Choroid plexus epithelial cell (primary cell): ENCODE results near the gene TTYH1.

Experiments used
- DNase-seq: peaks from one replicate; pipeline ENCODE4 v3.0.0-alpha.2; 2010; ENCODE audit warnings: low read depth
- H3K4me3 ChIP-seq: 2 replicates; pipeline ENCODE4 v1.5.1; 2011; ENCODE audit warnings: low read depth, mild to moderate bottlenecking, control low read depth, low read length, moderate library complexity
- CTCF ChIP-seq: conservative IDR thresholded peaks from 2 replicates; pipeline ENCODE4 v1.5.1; 2011; ENCODE audit warnings: low read depth, mild to moderate bottlenecking, control low read depth, inconsistent platforms, low read length, moderate library complexity

TTYH1 gene

GRCh38 chr19:54480051-54480450 is 64.8 kb downstream of the TTYH1 start:
- H3K4me3 ChIP-seq: no peak overlapping the region
- TF ChIP-seq CTCF: no peak
- DNase-seq: no peak

DNA sequence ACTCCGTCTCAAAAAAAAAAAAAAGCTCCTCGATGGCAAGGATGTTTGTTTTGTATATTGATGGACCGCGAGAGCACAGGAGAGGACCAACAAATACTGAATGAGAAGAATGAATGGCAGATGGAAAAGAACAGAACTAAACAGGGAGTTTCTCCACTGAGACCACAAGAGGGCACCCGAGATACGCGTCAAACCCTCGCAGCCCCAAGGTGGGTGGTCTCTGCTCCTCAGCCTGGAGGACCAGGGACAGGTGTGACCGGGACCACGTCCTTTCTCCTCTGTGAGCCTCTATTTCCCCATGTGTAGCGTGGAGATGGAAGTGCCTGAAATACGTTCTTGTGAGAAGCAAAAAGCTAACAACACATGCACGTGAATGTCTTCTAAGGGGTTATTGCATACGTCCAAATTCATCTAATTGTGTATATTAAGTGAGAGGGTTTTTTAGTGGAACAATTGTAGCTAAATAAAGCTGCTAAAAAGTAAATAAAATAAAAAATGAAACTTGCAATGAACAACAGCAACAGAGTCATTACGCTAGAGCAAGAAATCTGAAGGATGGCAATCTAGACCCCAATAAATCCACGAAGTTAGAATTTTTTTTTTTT is 66.2 kb downstream of the TTYH1 start:
- peak; percentile 84 for TF ChIP-seq CTCF
- DNase-seq: peak; percentile 54
- no peak overlapping the region for H3K4me3 ChIP-seq

DNA sequence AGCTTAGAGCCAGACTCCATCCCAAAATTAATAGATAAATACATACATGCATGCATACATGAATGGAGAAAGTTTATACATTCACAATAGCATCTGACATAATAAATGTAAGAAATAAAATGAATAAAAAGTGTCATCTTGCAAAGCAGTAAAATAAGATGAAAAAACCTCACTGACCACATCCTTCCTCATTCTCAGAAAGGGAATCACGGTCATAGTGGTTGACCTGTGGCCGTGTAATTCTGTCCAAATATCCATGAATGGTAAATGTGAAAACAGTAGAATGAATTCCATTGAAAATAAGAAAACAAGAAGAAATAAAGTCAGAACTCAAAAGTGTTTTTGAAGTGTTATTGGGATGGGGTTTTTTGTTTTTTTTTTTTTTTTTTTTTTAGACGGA is 67.6 kb downstream of the TTYH1 start:
- TF ChIP-seq CTCF: no peak
- no peak overlapping the region for H3K4me3 ChIP-seq
- DNase-seq: no peak

DNA sequence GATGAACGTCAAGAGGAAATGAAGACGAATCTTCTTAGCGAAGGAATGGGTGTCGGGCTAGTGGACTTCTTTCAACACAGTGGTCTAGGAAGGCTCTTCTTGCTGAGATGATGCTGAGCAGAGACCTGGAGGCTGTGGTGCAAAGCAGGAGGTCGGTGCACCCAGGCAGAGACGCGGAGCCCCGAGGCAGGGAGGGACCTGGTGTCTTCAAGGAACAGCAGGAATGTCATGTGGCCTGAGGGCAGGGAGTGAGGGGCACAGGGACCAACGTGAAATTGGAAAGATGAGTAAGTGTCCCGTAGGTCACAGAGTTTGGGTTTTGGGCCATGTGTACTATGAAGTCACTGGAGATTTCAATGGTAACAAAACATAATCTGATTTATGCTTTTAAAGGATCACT is 69.2 kb downstream of the TTYH1 start:
- no peak overlapping the region for H3K4me3 ChIP-seq
- no peak for DNase-seq
- no peak for TF ChIP-seq CTCF

- no peak for TF ChIP-seq CTCF
- DNase-seq: peak; percentile 23
- no peak overlapping the region for H3K4me3 ChIP-seq
Observed at GRCh38 chr19:54485851-54486250, 70.6 kb downstream of the TTYH1 start.
